ENCODE results near the gene SNX2.

- TF ChIP-seq EP300 (IDR thresholded peaks at IDR 0.05; ENCODE audit: borderline replicate concordance): no peak
- TF ChIP-seq MAX (IDR thresholded peaks at IDR 0.05): no peak
- TF ChIP-seq CEBPB (IDR thresholded peaks at IDR 0.05): no peak
- no peak for TF ChIP-seq TAF1 (IDR thresholded peaks at IDR 0.05; ENCODE audit: low read depth)
- TF ChIP-seq TCF12 (IDR thresholded peaks at IDR 0.05; ENCODE audit: low read depth): no peak
- TF ChIP-seq EGR1 (IDR thresholded peaks at IDR 0.05): no peak
- TF ChIP-seq RAD21 (IDR thresholded peaks at IDR 0.05; ENCODE audit: low read depth): no peak
- TF ChIP-seq YY1 (IDR thresholded peaks at IDR 0.05; ENCODE audit: low read depth): no peak
- TF ChIP-seq, protein P1, sequence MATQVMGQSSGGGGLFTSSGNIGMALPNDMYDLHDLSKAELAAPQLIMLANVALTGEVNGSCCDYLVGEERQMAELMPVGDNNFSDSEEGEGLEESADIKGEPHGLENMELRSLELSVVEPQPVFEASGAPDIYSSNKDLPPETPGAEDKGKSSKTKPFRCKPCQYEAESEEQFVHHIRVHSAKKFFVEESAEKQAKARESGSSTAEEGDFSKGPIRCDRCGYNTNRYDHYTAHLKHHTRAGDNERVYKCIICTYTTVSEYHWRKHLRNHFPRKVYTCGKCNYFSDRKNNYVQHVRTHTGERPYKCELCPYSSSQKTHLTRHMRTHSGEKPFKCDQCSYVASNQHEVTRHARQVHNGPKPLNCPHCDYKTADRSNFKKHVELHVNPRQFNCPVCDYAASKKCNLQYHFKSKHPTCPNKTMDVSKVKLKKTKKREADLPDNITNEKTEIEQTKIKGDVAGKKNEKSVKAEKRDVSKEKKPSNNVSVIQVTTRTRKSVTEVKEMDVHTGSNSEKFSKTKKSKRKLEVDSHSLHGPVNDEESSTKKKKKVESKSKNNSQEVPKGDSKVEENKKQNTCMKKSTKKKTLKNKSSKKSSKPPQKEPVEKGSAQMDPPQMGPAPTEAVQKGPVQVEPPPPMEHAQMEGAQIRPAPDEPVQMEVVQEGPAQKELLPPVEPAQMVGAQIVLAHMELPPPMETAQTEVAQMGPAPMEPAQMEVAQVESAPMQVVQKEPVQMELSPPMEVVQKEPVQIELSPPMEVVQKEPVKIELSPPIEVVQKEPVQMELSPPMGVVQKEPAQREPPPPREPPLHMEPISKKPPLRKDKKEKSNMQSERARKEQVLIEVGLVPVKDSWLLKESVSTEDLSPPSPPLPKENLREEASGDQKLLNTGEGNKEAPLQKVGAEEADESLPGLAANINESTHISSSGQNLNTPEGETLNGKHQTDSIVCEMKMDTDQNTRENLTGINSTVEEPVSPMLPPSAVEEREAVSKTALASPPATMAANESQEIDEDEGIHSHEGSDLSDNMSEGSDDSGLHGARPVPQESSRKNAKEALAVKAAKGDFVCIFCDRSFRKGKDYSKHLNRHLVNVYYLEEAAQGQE (IDR thresholded peaks at IDR 0.05; ENCODE audit: low read depth): no peak
- no peak for TF ChIP-seq NFIC (IDR thresholded peaks at IDR 0.05)
Measured at GRCh38 chr5:122816756-122817155, 41.9 kb downstream of the SNX2 start.

Measured in Ishikawa (cell line).